ENCODE results near the gene TTC7B. TPM values are rescaled to one million over a fixed set of nuclear protein-coding genes. Genes with fewer than 3 reads are reported as not detected.

Gene TTC7B
- total and polyA plus RNA-seq, 2 experiments from 2014 or later: 7.9 to 28.6 TPM

- Mint-ChIP-seq H3K27ac (no peak overlapping the region), H3K27me3 (ENCODE audit: insufficient read depth, low read depth, poor library complexity) (peaks cover 5% of the 10 kb centered on the region), H3K4me3 (no peak overlapping the region), H3K4me1 (peaks cover 9% of the 10 kb centered on the region; the same call in 2 of the 3 replicates), H3K36me3 (ENCODE audit: low read depth) (peaks cover 11% of the 10 kb centered on the region; the same call in 2 of the 3 replicates), H3K9me3 (no peaks in the 10 kb centered on the region; the same call in 2 of the 3 replicates)
- Histone ChIP-seq H3F3A (replicated peaks; ENCODE audit: low read depth) (no peaks in the 10 kb centered on the region), H3K27me3 (ENCODE audit: insufficient read depth) (no peaks in the 10 kb centered on the region), H4K20me1 (replicated peaks; ENCODE audit: insufficient read depth) (no peaks in the 10 kb centered on the region), H3K4me1 (ENCODE audit: insufficient read depth) (peaks cover 13% of the 10 kb centered on the region), H3K4me2 (no peak overlapping the region), H3K27ac (ENCODE audit: low read depth) (no peak overlapping the region), H2AFZ (no peak overlapping the region), H3K36me3 (ENCODE audit: insufficient read depth) (no peaks in the 10 kb centered on the region), H3K4me3 (no peak overlapping the region), H3K9me2 (ENCODE audit: insufficient read depth) (peaks cover 7% of the 10 kb centered on the region; the same call in 1 of the 2 replicates), H3K79me2 (replicated peaks; ENCODE audit: insufficient read depth) (no peaks in the 10 kb centered on the region)
- no peak for ATAC-seq
- TF ChIP-seq NANOG (IDR thresholded peaks at IDR 0.05; ENCODE audit: borderline replicate concordance): no peak
- TF ChIP-seq REST (IDR thresholded peaks at IDR 0.05; ENCODE audit: unreplicated experiment): no peak
- no peak for TF ChIP-seq CREB1 (CRISPR knock-in tag; IDR thresholded peaks at IDR 0.05; ENCODE audit: low read depth)
- TF ChIP-seq ZNF462 (CRISPR knock-in tag; IDR thresholded peaks at IDR 0.05): no peak
- no peak for TF ChIP-seq ZNF114 (CRISPR knock-in tag; IDR thresholded peaks at IDR 0.05)
- no peak for TF ChIP-seq POLR2AphosphoS5 (IDR thresholded peaks at IDR 0.05; ENCODE audit: low read depth)
- no peak for TF ChIP-seq ETS1 (IDR thresholded peaks at IDR 0.05)
- TF ChIP-seq EZH2 (IDR thresholded peaks at IDR 0.05; ENCODE audit: low read depth, unreplicated experiment): no peak
- TF ChIP-seq JUNB (IDR thresholded peaks at IDR 0.05; ENCODE audit: unreplicated experiment): no peak
- no peak for TF ChIP-seq ZNF331 (CRISPR knock-in tag; IDR thresholded peaks at IDR 0.05; ENCODE audit: low read depth)
- no peak for TF ChIP-seq STAT1 (IDR thresholded peaks at IDR 0.05; ENCODE audit: unreplicated experiment)
- TF ChIP-seq EZH2phosphoT487 (IDR thresholded peaks at IDR 0.05; ENCODE audit: unreplicated experiment): no peak
- no peak for TF ChIP-seq CTCF (conservative IDR thresholded peaks at IDR 0.05; ENCODE audit: low read depth in 2 of 2)
- DNase-seq (ENCODE audit: low spot score): no peak
Measured at GRCh38 chr14:90666571-90666970, 149.7 kb downstream of the TTC7B start.

Measured in GM23338 (cell line).